ENCODE data around the gene IL18R1. TPM values are rescaled to one million over a fixed set of nuclear protein-coding genes. Genes with fewer than 3 reads are reported as not detected.

Gene IL18R1, protein sequence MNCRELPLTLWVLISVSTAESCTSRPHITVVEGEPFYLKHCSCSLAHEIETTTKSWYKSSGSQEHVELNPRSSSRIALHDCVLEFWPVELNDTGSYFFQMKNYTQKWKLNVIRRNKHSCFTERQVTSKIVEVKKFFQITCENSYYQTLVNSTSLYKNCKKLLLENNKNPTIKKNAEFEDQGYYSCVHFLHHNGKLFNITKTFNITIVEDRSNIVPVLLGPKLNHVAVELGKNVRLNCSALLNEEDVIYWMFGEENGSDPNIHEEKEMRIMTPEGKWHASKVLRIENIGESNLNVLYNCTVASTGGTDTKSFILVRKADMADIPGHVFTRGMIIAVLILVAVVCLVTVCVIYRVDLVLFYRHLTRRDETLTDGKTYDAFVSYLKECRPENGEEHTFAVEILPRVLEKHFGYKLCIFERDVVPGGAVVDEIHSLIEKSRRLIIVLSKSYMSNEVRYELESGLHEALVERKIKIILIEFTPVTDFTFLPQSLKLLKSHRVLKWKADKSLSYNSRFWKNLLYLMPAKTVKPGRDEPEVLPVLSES
- polyA plus RNA-seq (2013, experiment 1 of 2): 0.01 TPM
- polyA plus RNA-seq (2013, experiment 2 of 2): 0.03 TPM

- H3K4me3 ChIP-seq (ENCODE audit: low read length in 2 of 2): peak within 1 kb of the TSS; percentile 42 to 89
- WGBS, 2 donors (ENCODE audit: extremely low coverage in 2 of 2, insufficient read length in 2 of 2, insufficient replicate concordance in 1 of 2): no CpG with 5 or more reads among the region's 69 CpGs
These were observed at the start of gene IL18R1 for GRCh38 chr2:102355526-102356380. Gene IL18R1, plus strand, starts transcription at chr2:102355796. Its CDS starts 6,865 bp downstream, at chr2:102362661.

GRCh38 chr2:102306125-102306524 is 49.5 kb upstream of the IL18R1 start:
- no peaks in the 10 kb centered on the region for H3K4me1 ChIP-seq (ENCODE audit: control insufficient read depth in 2 of 2, insufficient read depth in 1 of 2, low read depth in 1 of 2, low read length in 2 of 2)
- H3K9ac ChIP-seq (ENCODE audit: low read depth, low read length, poor library complexity): no peak overlapping the region
- H3K4me3 ChIP-seq (ENCODE audit: low read length in 2 of 2): no peak overlapping the region
- H3K27ac ChIP-seq (replicated peaks; ENCODE audit: low read length): no peak overlapping the region
- no CpG with 5 or more reads among the region's 1 CpG for WGBS, 2 donors (ENCODE audit: extremely low coverage in 2 of 2, insufficient read length in 2 of 2, insufficient replicate concordance in 1 of 2)
- no peak overlapping the region for H3K14ac ChIP-seq (ENCODE audit: low read length)
- H3K23ac ChIP-seq (ENCODE audit: low read depth, low read length, poor library complexity): no peak overlapping the region
- no peaks in the 10 kb centered on the region for H3K9me3 ChIP-seq (replicated peaks in 1 of 2; ENCODE audit: control insufficient read depth in 2 of 2, insufficient read depth in 1 of 2, low read depth in 1 of 2, low read length in 2 of 2)
- no peak overlapping the region for H4K8ac ChIP-seq (ENCODE audit: low read depth, low read length)
- H2BK5ac ChIP-seq (ENCODE audit: low read length): no peak overlapping the region
- no peaks in the 10 kb centered on the region for H3K79me1 ChIP-seq (ENCODE audit: low read depth, low read length)
- no peak overlapping the region for H3K4me2 ChIP-seq (ENCODE audit: insufficient read depth, low read length, poor library complexity, severe bottlenecking)
- no peak for DNase-seq (ENCODE audit: low spot score)
- no peaks in the 10 kb centered on the region for H3K27me3 ChIP-seq (ENCODE audit: control insufficient read depth in 3 of 3, insufficient read depth in 3 of 3, low read depth in 1 of 3, low read length in 3 of 3)
- H3K4ac ChIP-seq (ENCODE audit: low read length): no peak overlapping the region
- no peak overlapping the region for H2AK5ac ChIP-seq (ENCODE audit: low read depth, low read length)
- H2BK12ac ChIP-seq (ENCODE audit: low read length): no peak overlapping the region
- no peaks in the 10 kb centered on the region for H3K36me3 ChIP-seq (replicated peaks in 1 of 2; ENCODE audit: control insufficient read depth in 2 of 2, insufficient read depth in 2 of 2, low read length in 2 of 2)
- no peak overlapping the region for H2AFZ ChIP-seq (ENCODE audit: low read length)
- H2BK120ac ChIP-seq (ENCODE audit: low read depth, low read length): no peak overlapping the region
- no peak overlapping the region for H3K18ac ChIP-seq (ENCODE audit: low read length)
- H4K91ac ChIP-seq (ENCODE audit: low read depth, low read length, poor library complexity): no peak overlapping the region
- no peak overlapping the region for H2BK15ac ChIP-seq (ENCODE audit: low read length)

More at GRCh38 chr2:102355526-102356380, at the start of gene IL18R1:
- Histone ChIP-seq H2BK120ac (ENCODE audit: low read depth, low read length) (no peak within 1 kb of the TSS), H3K4me2 (ENCODE audit: insufficient read depth, low read length, poor library complexity, severe bottlenecking) (peak within 1 kb of the TSS; percentile 80), H3K4me1 (ENCODE audit: control insufficient read depth in 2 of 2, insufficient read depth in 1 of 2, low read depth in 1 of 2, low read length in 2 of 2) (no peaks in the 10 kb centered on the region), H2AK5ac (ENCODE audit: low read depth, low read length) (no peak within 1 kb of the TSS), H3K79me1 (ENCODE audit: low read depth, low read length) (peaks cover 2% of the 10 kb centered on the region), H2AFZ (ENCODE audit: low read length) (peak within 1 kb of the TSS; percentile 98), H3K18ac (ENCODE audit: low read length) (peak within 1 kb of the TSS; percentile 94), H4K91ac (ENCODE audit: low read depth, low read length, poor library complexity) (no peak within 1 kb of the TSS), H3K36me3 (replicated peaks in 1 of 2; ENCODE audit: control insufficient read depth in 2 of 2, insufficient read depth in 2 of 2, low read length in 2 of 2) (no peaks in the 10 kb centered on the region), H3K9me3 (replicated peaks in 1 of 2; ENCODE audit: control insufficient read depth in 2 of 2, insufficient read depth in 1 of 2, low read depth in 1 of 2, low read length in 2 of 2) (no peaks in the 10 kb centered on the region), H4K8ac (ENCODE audit: low read depth, low read length) (peak within 1 kb of the TSS; percentile 43), H2BK5ac (ENCODE audit: low read length) (no peak within 1 kb of the TSS), H2BK15ac (ENCODE audit: low read length) (peak within 1 kb of the TSS; percentile 26), H3K23ac (ENCODE audit: low read depth, low read length, poor library complexity) (no peak within 1 kb of the TSS), H2BK12ac (ENCODE audit: low read length) (no peak within 1 kb of the TSS), H3K9ac (ENCODE audit: low read depth, low read length, poor library complexity) (no peak within 1 kb of the TSS), H3K27me3 (ENCODE audit: control insufficient read depth in 3 of 3, insufficient read depth in 3 of 3, low read depth in 1 of 3, low read length in 3 of 3) (peaks cover 0 to 22% (median 12%) of the 10 kb centered on the region in 3 experiments), H3K27ac (replicated peaks; ENCODE audit: low read length) (no peak within 1 kb of the TSS), H3K4ac (ENCODE audit: low read length) (no peak within 1 kb of the TSS), H3K14ac (ENCODE audit: low read length) (peak within 1 kb of the TSS; percentile 82)
- peak; percentile 69 for DNase-seq (ENCODE audit: low spot score)

DNA sequence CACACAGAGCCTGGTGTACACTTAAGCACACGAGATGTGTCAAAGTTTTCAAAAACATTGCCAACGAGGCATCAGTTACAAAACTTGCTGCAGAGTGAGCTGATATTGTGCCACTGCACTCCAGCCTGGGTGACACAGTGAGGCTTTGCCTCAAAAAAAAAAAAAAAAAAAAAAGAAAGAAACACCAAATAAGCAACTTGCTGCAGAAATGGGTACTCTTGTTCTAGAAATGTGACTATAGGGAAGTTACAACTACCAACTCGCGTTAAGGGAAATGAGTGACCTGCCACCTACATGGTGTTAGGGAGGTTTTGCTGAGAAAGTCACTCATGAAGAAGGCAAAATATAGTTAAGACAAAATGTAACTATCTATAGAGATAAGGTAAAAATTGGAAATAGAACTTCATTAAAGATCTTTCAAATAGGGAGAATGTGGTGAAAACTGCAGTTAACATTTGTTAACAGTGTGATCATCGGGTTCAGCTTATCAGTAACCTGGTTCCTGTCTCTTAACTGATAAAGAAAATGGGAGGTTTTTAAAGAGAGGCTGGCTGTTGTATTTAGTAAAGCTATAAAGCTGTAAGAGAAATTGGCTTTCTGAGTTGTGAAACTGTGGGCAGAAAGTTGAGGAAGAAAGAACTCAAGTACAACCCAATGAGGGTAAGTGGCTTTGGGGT is 44.5 kb upstream of the IL18R1 start, which contains the start of gene IL1RL1:
Gene IL1RL1, plus strand, starts transcription at position 600 of the 677 bp plus-strand sequence. CDS start 26,702 bp downstream, outside the sequence.
- DNase-seq (ENCODE audit: low spot score): no peak
- Histone ChIP-seq H3K79me1 (ENCODE audit: low read depth, low read length) (no peaks in the 10 kb centered on the region), H3K9ac (ENCODE audit: low read depth, low read length, poor library complexity) (no peak within 1 kb of the TSS), H3K36me3 (replicated peaks in 1 of 2; ENCODE audit: control insufficient read depth in 2 of 2, insufficient read depth in 2 of 2, low read length in 2 of 2) (no peaks in the 10 kb centered on the region), H3K27me3 (ENCODE audit: control insufficient read depth in 3 of 3, insufficient read depth in 3 of 3, low read depth in 1 of 3, low read length in 3 of 3) (no peaks in the 10 kb centered on the region), H3K18ac (ENCODE audit: low read length) (no peak within 1 kb of the TSS), H2BK120ac (ENCODE audit: low read depth, low read length) (no peak within 1 kb of the TSS), H4K91ac (ENCODE audit: low read depth, low read length, poor library complexity) (no peak within 1 kb of the TSS), H3K14ac (ENCODE audit: low read length) (no peak within 1 kb of the TSS), H2BK5ac (ENCODE audit: low read length) (no peak within 1 kb of the TSS), H3K27ac (replicated peaks; ENCODE audit: low read length) (no peak within 1 kb of the TSS), H2BK15ac (ENCODE audit: low read length) (no peak within 1 kb of the TSS), H3K23ac (ENCODE audit: low read depth, low read length, poor library complexity) (no peak within 1 kb of the TSS), H3K4me2 (ENCODE audit: insufficient read depth, low read length, poor library complexity, severe bottlenecking) (no peak within 1 kb of the TSS), H2BK12ac (ENCODE audit: low read length) (no peak within 1 kb of the TSS), H2AK5ac (ENCODE audit: low read depth, low read length) (no peak within 1 kb of the TSS), H3K4ac (ENCODE audit: low read length) (no peak within 1 kb of the TSS), H2AFZ (ENCODE audit: low read length) (no peak within 1 kb of the TSS), H4K8ac (ENCODE audit: low read depth, low read length) (no peak within 1 kb of the TSS), H3K9me3 (replicated peaks in 1 of 2; ENCODE audit: control insufficient read depth in 2 of 2, insufficient read depth in 1 of 2, low read depth in 1 of 2, low read length in 2 of 2) (peaks cover 0 to 2% of the 10 kb centered on the region in 2 donors), H3K4me1 (ENCODE audit: control insufficient read depth in 2 of 2, insufficient read depth in 1 of 2, low read depth in 1 of 2, low read length in 2 of 2) (no peaks in the 10 kb centered on the region), H3K4me3 (ENCODE audit: low read length in 2 of 2) (no peak within 1 kb of the TSS)
- WGBS, 2 donors (ENCODE audit: extremely low coverage in 2 of 2, insufficient read length in 2 of 2, insufficient replicate concordance in 1 of 2): no CpG with 5 or more reads among the region's 5 CpGs
